ENCODE results near the gene SAT2.
"Not testable (repeated sequence)": the region's sequence is repeated elsewhere in the genome, so short reads cannot be mapped to it uniquely, and the experiment has no call there.

Gene SAT2

GRCh38 chr17:7633093-7633492 is 5.5 kb upstream of the SAT2 start:
- no peak for DNase-seq (ENCODE audit: low read depth)

- DNase-seq (ENCODE audit: low read depth) = peak; percentile 40
These were observed 4.9 kb upstream of the SAT2 start for GRCh38 chr17:7632492-7632894.

GRCh38 chr17:7631398-7632380 is 4.1 kb upstream of the SAT2 start:
- DNase-seq (ENCODE audit: low read depth) = no peak

- DNase-seq (ENCODE audit: low read depth) = no peak
These were observed 2.4 kb upstream of the SAT2 start, which contains the start of gene SHBG for GRCh38 chr17:7629939-7630571. SHBG (plus strand) TSS chr17:7630135; CDS start chr17:7630173, 38 bp downstream.

GRCh38 chr17:7626956-7627249 is 718 bp downstream of the SAT2 start:
- DNase-seq (ENCODE audit: low read depth) = no peak

GRCh38 chr17:7626307-7626706 is 1.3 kb downstream of the SAT2 start:
- DNase-seq (ENCODE audit: low read depth) = no peak

- not testable (repeated sequence) for DNase-seq (ENCODE audit: low read depth)
These were observed 1.9 kb downstream of the SAT2 start for GRCh38 chr17:7625749-7626148.

GRCh38 chr17:7623661-7624060 is 4.0 kb downstream of the SAT2 start:
- DNase-seq (ENCODE audit: low read depth) = no peak

- no peak for DNase-seq (ENCODE audit: low read depth)
These were observed 6.8 kb downstream of the SAT2 start for GRCh38 chr17:7620835-7621234.

GRCh38 chr17:7618608-7619007 is 9.0 kb downstream of the SAT2 start:
- DNase-seq (ENCODE audit: low read depth) = no peak

GRCh38 chr17:7615265-7615747 is 12.3 kb downstream of the SAT2 start:
- no peak for DNase-seq (ENCODE audit: low read depth)

- peak; percentile 100 for DNase-seq (ENCODE audit: low read depth)
These were observed 13.0 kb downstream of the SAT2 start, which contains the start of gene FXR2 for GRCh38 chr17:7614425-7615264. FXR2 (minus strand) TSS chr17:7614897; CDS start chr17:7614532, 365 bp downstream.

GRCh38 chr17:7613769-7614424 is 13.7 kb downstream of the SAT2 start:
- peak; percentile 30 for DNase-seq (ENCODE audit: low read depth)

GRCh38 chr17:7612294-7612640 is 15.4 kb downstream of the SAT2 start:
- DNase-seq (ENCODE audit: low read depth) = no peak

GRCh38 chr17:7611635-7612293 is 15.9 kb downstream of the SAT2 start:
- DNase-seq (ENCODE audit: low read depth) = peak; percentile 18

- DNase-seq (ENCODE audit: low read depth) = no peak
These were observed 17.0 kb downstream of the SAT2 start for GRCh38 chr17:7610641-7611040.

- DNase-seq (ENCODE audit: low read depth) = no peak
These were observed 21.3 kb downstream of the SAT2 start for GRCh38 chr17:7606280-7606679.

GRCh38 chr17:7597561-7597960 is 30.1 kb downstream of the SAT2 start:
- not testable (repeated sequence) for DNase-seq (ENCODE audit: low read depth)

- DNase-seq (ENCODE audit: low read depth) = no peak
These were observed 34.3 kb downstream of the SAT2 start for GRCh38 chr17:7593296-7593695.

GRCh38 chr17:7592422-7593021 is 35.1 kb downstream of the SAT2 start:
- no peak for DNase-seq (ENCODE audit: low read depth)

GRCh38 chr17:7591596-7591995 is 36.0 kb downstream of the SAT2 start:
- no peak for DNase-seq (ENCODE audit: low read depth)
